Astrocyte of the cerebellum (primary cell): ENCODE measurements around the gene FOXE1.
A peak's percentile ranks its signal among the peaks of the same experiment; 100 is the strongest.

ENCODE experiments used
- DNase-seq: peaks from one replicate; pipeline ENCODE4 v3.0.0-alpha.2; 2011; ENCODE audit warnings: low read depth
- H3K4me3 ChIP-seq: 2 replicates; pipeline ENCODE4 v1.5.1; 2011; ENCODE audit warnings: mild to moderate bottlenecking, low read depth, low read length, moderate library complexity
- in situ Hi-C: cut with HindIII; loops from 2 replicates; pipeline ENCODE4 v1.10.0; 2017; ENCODE audit warnings: low sequenced_read_pairs
- TF ChIP-seq, protein P1 (sequence below): IDR thresholded peaks from 2 replicates; pipeline ENCODE4 v1.5.1; 2012; ENCODE audit warnings: low read length, low read depth, moderate library complexity, mild to moderate bottlenecking; ENCODE audit errors: missing control alignments

Gene FOXE1

DNA sequence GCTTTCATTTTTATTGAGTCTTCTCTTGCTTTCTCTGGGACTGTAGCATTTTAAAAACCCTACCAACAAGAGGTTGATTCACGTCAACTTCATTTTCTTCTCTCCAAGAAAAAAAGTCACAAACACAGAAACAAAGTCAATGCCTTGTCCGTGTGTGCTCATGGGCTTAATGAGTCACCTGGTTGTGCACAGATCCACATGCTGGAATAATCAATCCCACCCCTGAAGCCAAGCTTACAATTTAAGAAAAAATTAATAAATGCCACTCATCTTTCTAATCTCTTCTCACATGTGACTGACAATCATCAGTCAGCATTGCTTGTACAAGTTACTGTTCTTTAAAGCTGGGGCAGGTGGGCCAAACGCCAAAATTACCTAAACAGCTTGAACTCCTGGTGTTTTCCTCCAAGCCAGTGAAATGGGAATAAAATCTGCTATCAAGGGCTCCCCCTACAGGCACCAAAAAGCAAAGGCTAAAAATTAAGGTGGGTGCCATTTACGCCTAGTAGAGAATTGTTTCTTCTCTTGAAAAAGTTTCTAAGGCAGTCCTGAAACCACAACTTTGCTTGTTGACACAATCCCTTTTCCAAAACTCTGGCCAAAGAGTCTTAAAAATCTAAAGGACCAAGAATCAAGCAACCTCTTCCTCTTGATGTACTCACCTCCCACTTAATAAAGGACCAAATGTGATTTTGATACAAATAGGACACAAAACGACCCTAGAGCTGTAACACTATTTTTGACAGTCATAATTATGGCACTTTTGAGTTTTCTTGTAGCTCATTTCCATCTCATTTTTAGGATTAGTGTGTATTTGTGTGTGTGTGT lies 47.9 kb downstream of the FOXE1 start:
- no peak overlapping the region for H3K4me3 ChIP-seq
- TF ChIP-seq, protein P1, sequence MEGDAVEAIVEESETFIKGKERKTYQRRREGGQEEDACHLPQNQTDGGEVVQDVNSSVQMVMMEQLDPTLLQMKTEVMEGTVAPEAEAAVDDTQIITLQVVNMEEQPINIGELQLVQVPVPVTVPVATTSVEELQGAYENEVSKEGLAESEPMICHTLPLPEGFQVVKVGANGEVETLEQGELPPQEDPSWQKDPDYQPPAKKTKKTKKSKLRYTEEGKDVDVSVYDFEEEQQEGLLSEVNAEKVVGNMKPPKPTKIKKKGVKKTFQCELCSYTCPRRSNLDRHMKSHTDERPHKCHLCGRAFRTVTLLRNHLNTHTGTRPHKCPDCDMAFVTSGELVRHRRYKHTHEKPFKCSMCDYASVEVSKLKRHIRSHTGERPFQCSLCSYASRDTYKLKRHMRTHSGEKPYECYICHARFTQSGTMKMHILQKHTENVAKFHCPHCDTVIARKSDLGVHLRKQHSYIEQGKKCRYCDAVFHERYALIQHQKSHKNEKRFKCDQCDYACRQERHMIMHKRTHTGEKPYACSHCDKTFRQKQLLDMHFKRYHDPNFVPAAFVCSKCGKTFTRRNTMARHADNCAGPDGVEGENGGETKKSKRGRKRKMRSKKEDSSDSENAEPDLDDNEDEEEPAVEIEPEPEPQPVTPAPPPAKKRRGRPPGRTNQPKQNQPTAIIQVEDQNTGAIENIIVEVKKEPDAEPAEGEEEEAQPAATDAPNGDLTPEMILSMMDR, result peak; percentile 77
- DNase-seq, result peak; percentile 26
- in situ Hi-C loops, result no loop called here

DNA sequence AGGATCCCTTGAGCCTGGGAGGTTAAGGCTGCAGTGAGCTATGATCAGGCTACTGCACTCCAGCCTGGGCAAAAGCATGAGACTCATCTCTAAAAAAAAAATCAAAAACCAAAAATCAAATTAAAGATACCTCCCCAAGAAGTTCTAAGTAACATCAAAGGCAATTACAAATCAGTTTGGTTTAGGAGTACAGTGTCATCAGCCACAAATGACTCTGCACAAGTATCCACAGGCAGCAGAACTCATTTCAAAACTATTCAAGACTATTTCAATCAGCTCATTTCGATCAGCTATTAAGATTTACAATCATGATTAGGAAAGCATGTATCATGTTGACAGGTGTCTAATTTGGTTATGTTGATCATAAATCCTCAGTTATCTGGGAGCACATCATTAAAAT lies 50.2 kb downstream of the FOXE1 start:
- H3K4me3 ChIP-seq, result no peak overlapping the region
- in situ Hi-C loops, result no loop called here
- no peak for DNase-seq
- TF ChIP-seq, protein P1, result no peak

DNA sequence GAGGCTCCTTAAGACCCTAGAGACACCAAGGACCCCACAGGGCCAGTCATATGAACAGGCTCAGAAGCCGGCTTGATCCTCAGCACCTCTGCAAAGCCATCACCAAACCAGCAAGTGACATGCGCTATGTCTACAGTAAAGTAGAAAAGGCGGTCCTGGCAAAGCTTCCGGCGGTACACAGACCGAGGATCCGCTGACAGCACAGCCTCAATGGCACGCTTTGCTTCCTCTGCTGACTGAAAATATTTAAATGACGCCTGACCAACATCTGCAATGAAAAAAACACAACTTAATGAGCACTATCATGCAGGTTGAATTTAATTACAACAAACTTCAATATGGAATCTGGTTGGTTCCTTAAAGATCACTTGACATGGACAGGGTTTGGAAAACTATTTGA lies 51.7 kb downstream of the FOXE1 start:
- in situ Hi-C loops, result no loop called here
- no peak for DNase-seq
- TF ChIP-seq, protein P1, result no peak
- H3K4me3 ChIP-seq, result no peak overlapping the region

DNA sequence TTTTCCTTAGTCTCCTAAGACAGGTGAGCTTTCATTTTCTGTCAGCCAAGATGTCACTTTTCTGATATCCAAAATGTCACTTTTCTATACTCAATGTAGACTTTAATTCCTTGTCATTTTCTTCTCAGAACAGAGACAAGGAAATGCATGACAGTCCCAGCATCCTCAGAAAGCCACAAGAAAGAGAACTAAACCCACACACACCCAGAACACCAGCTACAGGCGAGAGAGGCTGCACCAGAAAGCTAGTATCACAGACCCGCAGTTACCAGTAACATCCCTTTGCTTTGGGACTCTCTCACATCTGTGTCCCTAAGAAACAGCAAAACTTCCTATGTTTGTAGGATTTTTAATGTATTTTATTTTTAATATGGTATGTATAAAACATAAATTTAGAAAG lies 52.2 kb downstream of the FOXE1 start:
- no peak overlapping the region for H3K4me3 ChIP-seq
- in situ Hi-C loops, result no loop called here
- DNase-seq, result no peak
- TF ChIP-seq, protein P1, result no peak
